SK-N-SH treated with all-trans-retinoic acid at 6 μM for 48 hours (cell line): ENCODE results near the gene NEGR1.

Source experiments
- ARNTL ChIP-seq: fragments of 450-650 bp; formaldehyde crosslinking; IDR thresholded peaks from 2 replicates; pipeline ENCODE4 v1.5.0; 2020; ENCODE audit warnings: low read depth, mild to moderate bottlenecking, moderate library complexity, borderline replicate concordance
- CREB5 ChIP-seq: fragments of 250-450 bp; sonication (Bioruptor Pico); IDR thresholded peaks from 2 replicates; pipeline ENCODE4 v1.5.1; 2020; ENCODE audit warnings: low read depth, mild to moderate bottlenecking, moderate library complexity
- ESRRG ChIP-seq: fragments of 250-450 bp; sonication (Bioruptor Pico); IDR thresholded peaks from 2 replicates; pipeline ENCODE4 v1.6.1; 2021; ENCODE audit warnings: mild to moderate bottlenecking
- PATZ1 ChIP-seq: fragments of 250-450 bp; sonication (Bioruptor Pico); IDR thresholded peaks from 2 replicates; pipeline ENCODE4 v1.8.0; 2020; ENCODE audit warnings: mild to moderate bottlenecking, moderate library complexity, borderline replicate concordance
- POU6F1 ChIP-seq: fragments of 250-450 bp; sonication (Bioruptor Pico); IDR thresholded peaks from 2 replicates; pipeline ENCODE4 v1.8.0; 2021; ENCODE audit warnings: low read depth, mild to moderate bottlenecking, moderate library complexity, borderline replicate concordance
- TOX ChIP-seq: fragments of 250-450 bp; sonication (Bioruptor Pico); IDR thresholded peaks from 2 replicates; pipeline ENCODE4 v1.8.0; 2021; ENCODE audit warnings: mild to moderate bottlenecking, moderate library complexity, borderline replicate concordance
- TSHZ2 ChIP-seq: fragments of 250-450 bp; sonication (Bioruptor Pico); IDR thresholded peaks from 2 replicates; pipeline ENCODE4 v1.5.0; 2020; ENCODE audit warnings: mild to moderate bottlenecking, moderate library complexity
- ZFP3 ChIP-seq: fragments of 250-450 bp; sonication (Bioruptor Pico); IDR thresholded peaks from 2 replicates; pipeline ENCODE4 v1.5.0; 2020; ENCODE audit warnings: mild to moderate bottlenecking, moderate library complexity
- ZFP30 ChIP-seq: fragments of 450-650 bp; formaldehyde crosslinking; IDR thresholded peaks from 2 replicates; pipeline ENCODE4 v1.5.0; 2022; ENCODE audit warnings: mild to moderate bottlenecking, moderate library complexity
- ZNF8 ChIP-seq: fragments of 450-650 bp; formaldehyde crosslinking; IDR thresholded peaks from 2 replicates; pipeline ENCODE4 v1.5.0; 2020; ENCODE audit warnings: mild to moderate bottlenecking, moderate library complexity

GRCh38 chr1:71919811-71920509 is 362.4 kb downstream of the NEGR1 start:
- TF ChIP-seq ZNF8 (CRISPR knock-in tag) (no peak), CREB5 (CRISPR knock-in tag) (no peak), TOX (CRISPR knock-in tag) (no peak), ARNTL (no peak), ZFP3 (CRISPR knock-in tag) (no peak), PATZ1 (CRISPR knock-in tag) (no peak), TSHZ2 (no peak), ZFP30 (CRISPR knock-in tag) (no peak), ESRRG (CRISPR knock-in tag) (no peak), POU6F1 (CRISPR knock-in tag) (no peak)
